Endometrial microvascular endothelial cells (primary cell): ENCODE results near the gene GLOD5. TPM values are rescaled to one million over a fixed set of nuclear protein-coding genes. Genes with fewer than 3 reads are reported as not detected.

Experiments
- in situ Hi-C: cut with HindIII; loops from 2 replicates; pipeline ENCODE4 v1.10.0; 2017; ENCODE audit warnings: low sequenced_read_pairs, low pct_unique_long_range_greater_than_20kb; ENCODE audit errors: inconsistent ontology term
- total RNA-seq: library from RNA; depleted of rRNA; stranded (reverse); fragments of >200 nt; gene quantifications from one replicate; pipeline ENCODE4 v1.2.3, GENCODE V29; 2015; ENCODE audit errors: inconsistent ontology term

The GLOD5 gene
- total RNA-seq, 1 donor from 2014 or later = not detected

GRCh38 chrX:48751343-48751742 is 10.2 kb upstream of the GLOD5 start:
- in situ Hi-C loops = no loop called here

GRCh38 chrX:48752498-48752897 is 9.0 kb upstream of the GLOD5 start:
- in situ Hi-C loops = no loop called here

- in situ Hi-C loops = no loop called here
Observed at GRCh38 chrX:48753708-48754228, 7.8 kb upstream of the GLOD5 start.

GRCh38 chrX:48754238-48754637 is 7.3 kb upstream of the GLOD5 start:
- in situ Hi-C loops = no loop called here

- in situ Hi-C loops = no loop called here
Observed at GRCh38 chrX:48769230-48769629, 7.7 kb downstream of the GLOD5 start.

GRCh38 chrX:48770296-48770695 is 8.7 kb downstream of the GLOD5 start:
- in situ Hi-C loops = no loop called here

GRCh38 chrX:48772602-48773001 is 11.1 kb downstream of the GLOD5 start:
- in situ Hi-C loops = no loop called here

GRCh38 chrX:48776818-48777439 is 15.4 kb downstream of the GLOD5 start:
- in situ Hi-C loops = no loop called here

- in situ Hi-C loops = no loop called here
Observed at GRCh38 chrX:48779399-48779798, 17.9 kb downstream of the GLOD5 start.

GRCh38 chrX:48781705-48782104 is 20.2 kb downstream of the GLOD5 start:
- in situ Hi-C loops = no loop called here

- in situ Hi-C loops = no loop called here
Observed at GRCh38 chrX:48782216-48782615, 20.7 kb downstream of the GLOD5 start.

- in situ Hi-C loops = no loop called here
Observed at GRCh38 chrX:48782795-48783194, 21.2 kb downstream of the GLOD5 start.

GRCh38 chrX:48784726-48785125 is 23.2 kb downstream of the GLOD5 start:
- in situ Hi-C loops = no loop called here

GRCh38 chrX:48785186-48785539 is 23.6 kb downstream of the GLOD5 start:
- in situ Hi-C loops = no loop called here

GRCh38 chrX:48785540-48786214 is 24.1 kb downstream of the GLOD5 start:
- in situ Hi-C loops = no loop called here

GRCh38 chrX:48786341-48786800 is 24.8 kb downstream of the GLOD5 start, which contains the start of gene GATA1:
Gene GATA1, plus strand, starts transcription at chrX:48786590. Its CDS starts 4,520 bp downstream, at chrX:48791110.
- in situ Hi-C loops = no loop called here

- in situ Hi-C loops = no loop called here
Observed at GRCh38 chrX:48786825-48787504, 25.4 kb downstream of the GLOD5 start.

- in situ Hi-C loops = no loop called here
Observed at GRCh38 chrX:48787505-48788443, 26.2 kb downstream of the GLOD5 start.
